ENCODE results near the gene SLC38A4.

The SLC38A4 gene

GRCh38 chr12:46830731-46831334 is 5.0 kb upstream of the SLC38A4 start:
- H3K9me3 ChIP-seq (ENCODE audit: low read depth, low read length) = no peaks in the 10 kb centered on the region
- no peak for TF ChIP-seq FOXP2 (optimal IDR thresholded peaks at IDR 0.05; ENCODE audit: control extremely low read depth, extremely low read length, insufficient read depth)
- no peak for TF ChIP-seq POLR2AphosphoS5 (IDR thresholded peaks at IDR 0.05; ENCODE audit: borderline replicate concordance, low read depth, low read length)
- TF ChIP-seq EZH2 (IDR thresholded peaks at IDR 0.05) = no peak
- no peak overlapping the region for H3K9ac ChIP-seq (ENCODE audit: insufficient read length)
- DNase-seq (ENCODE audit: low read depth, low spot score) = no peak
- H3K4me3 ChIP-seq = no peak overlapping the region
- no peaks in the 10 kb centered on the region for H3K36me3 ChIP-seq (ENCODE audit: insufficient read depth, low read length)
- no peak overlapping the region for H3K27ac ChIP-seq

- 0 out of 2 replicates have a peak, but pooled peaks cover 3% of the 10 kb centered on the region for H3K36me3 ChIP-seq (ENCODE audit: insufficient read depth, low read length)
- H3K9ac ChIP-seq (ENCODE audit: insufficient read length) = no peak overlapping the region
- no peak for DNase-seq (ENCODE audit: low read depth, low spot score)
- no peak overlapping the region for H3K4me3 ChIP-seq
- TF ChIP-seq FOXP2 (optimal IDR thresholded peaks at IDR 0.05; ENCODE audit: control extremely low read depth, extremely low read length, insufficient read depth) (no peak), POLR2AphosphoS5 (IDR thresholded peaks at IDR 0.05; ENCODE audit: borderline replicate concordance, low read depth, low read length) (no peak), EZH2 (IDR thresholded peaks at IDR 0.05) (no peak)
- H3K27ac ChIP-seq = no peak overlapping the region
- H3K9me3 ChIP-seq (ENCODE audit: low read depth, low read length) = no peaks in the 10 kb centered on the region
Measured at GRCh38 chr12:46824709-46825108, 1.1 kb downstream of the SLC38A4 start.

GRCh38 chr12:46818642-46819041 is 7.2 kb downstream of the SLC38A4 start:
- H3K4me3 ChIP-seq = no peak overlapping the region
- no peak overlapping the region for H3K9ac ChIP-seq (ENCODE audit: insufficient read length)
- TF ChIP-seq EZH2 (IDR thresholded peaks at IDR 0.05) = no peak
- H3K27ac ChIP-seq = no peak overlapping the region
- H3K36me3 ChIP-seq (ENCODE audit: insufficient read depth, low read length) = 0 out of 2 replicates have a peak, but pooled peaks cover 3% of the 10 kb centered on the region
- no peaks in the 10 kb centered on the region for H3K9me3 ChIP-seq (ENCODE audit: low read depth, low read length)
- DNase-seq (ENCODE audit: low read depth, low spot score) = no peak

- no peak overlapping the region for H3K9ac ChIP-seq (ENCODE audit: insufficient read length)
- no peak overlapping the region for H3K4me3 ChIP-seq
- TF ChIP-seq EZH2 (IDR thresholded peaks at IDR 0.05) = no peak
- no peak for TF ChIP-seq POLR2AphosphoS5 (IDR thresholded peaks at IDR 0.05; ENCODE audit: borderline replicate concordance, low read depth, low read length)
- TF ChIP-seq FOXP2 (optimal IDR thresholded peaks at IDR 0.05; ENCODE audit: control extremely low read depth, extremely low read length, insufficient read depth) = no peak
- H3K36me3 ChIP-seq (ENCODE audit: insufficient read depth, low read length) = no peaks in the 10 kb centered on the region
- H3K9me3 ChIP-seq (ENCODE audit: low read depth, low read length) = no peaks in the 10 kb centered on the region
- peak overlapping the region; percentile 19; the same call in 1 of the 2 replicates for H3K27ac ChIP-seq
- DNase-seq (ENCODE audit: low read depth, low spot score) = no peak
Measured at GRCh38 chr12:46815809-46816208, 10.0 kb downstream of the SLC38A4 start.

- H3K27ac ChIP-seq = no peak overlapping the region
- no peak for DNase-seq (ENCODE audit: low read depth, low spot score)
- H3K9me3 ChIP-seq (ENCODE audit: low read depth, low read length) = no peaks in the 10 kb centered on the region
- H3K9ac ChIP-seq (ENCODE audit: insufficient read length) = no peak overlapping the region
- H3K4me3 ChIP-seq = no peak overlapping the region
- no peaks in the 10 kb centered on the region for H3K36me3 ChIP-seq (ENCODE audit: insufficient read depth, low read length)
- no peak for TF ChIP-seq POLR2AphosphoS5 (IDR thresholded peaks at IDR 0.05; ENCODE audit: borderline replicate concordance, low read depth, low read length)
- TF ChIP-seq FOXP2 (optimal IDR thresholded peaks at IDR 0.05; ENCODE audit: control extremely low read depth, extremely low read length, insufficient read depth) = no peak
- TF ChIP-seq EZH2 (IDR thresholded peaks at IDR 0.05) = no peak
Measured at GRCh38 chr12:46814143-46814542, 11.7 kb downstream of the SLC38A4 start.

- no peaks in the 10 kb centered on the region for H3K36me3 ChIP-seq (ENCODE audit: insufficient read depth, low read length)
- H3K9ac ChIP-seq (ENCODE audit: insufficient read length) = no peak overlapping the region
- no peaks in the 10 kb centered on the region for H3K9me3 ChIP-seq (ENCODE audit: low read depth, low read length)
- no peak for TF ChIP-seq EZH2 (IDR thresholded peaks at IDR 0.05)
- no peak for TF ChIP-seq POLR2AphosphoS5 (IDR thresholded peaks at IDR 0.05; ENCODE audit: borderline replicate concordance, low read depth, low read length)
- TF ChIP-seq FOXP2 (optimal IDR thresholded peaks at IDR 0.05; ENCODE audit: control extremely low read depth, extremely low read length, insufficient read depth) = no peak
- no peak overlapping the region for H3K4me3 ChIP-seq
- no peak for DNase-seq (ENCODE audit: low read depth, low spot score)
- no peak overlapping the region for H3K27ac ChIP-seq
Measured at GRCh38 chr12:46811185-46811584, 14.6 kb downstream of the SLC38A4 start.

- no peak for TF ChIP-seq EZH2 (IDR thresholded peaks at IDR 0.05)
- TF ChIP-seq FOXP2 (optimal IDR thresholded peaks at IDR 0.05; ENCODE audit: control extremely low read depth, extremely low read length, insufficient read depth) = no peak
- TF ChIP-seq POLR2AphosphoS5 (IDR thresholded peaks at IDR 0.05; ENCODE audit: borderline replicate concordance, low read depth, low read length) = no peak
Measured at GRCh38 chr12:46808955-46809697, 16.7 kb downstream of the SLC38A4 start.

GRCh38 chr12:46808317-46808716 is 17.5 kb downstream of the SLC38A4 start:
- no peak for DNase-seq (ENCODE audit: low read depth, low spot score)
- Histone ChIP-seq H3K9ac (ENCODE audit: insufficient read length) (no peak overlapping the region), H3K36me3 (ENCODE audit: insufficient read depth, low read length) (no peaks in the 10 kb centered on the region), H3K4me3 (no peak overlapping the region), H3K27ac (no peak overlapping the region), H3K9me3 (ENCODE audit: low read depth, low read length) (no peaks in the 10 kb centered on the region)
- no peak for TF ChIP-seq EZH2 (IDR thresholded peaks at IDR 0.05)
- TF ChIP-seq FOXP2 (optimal IDR thresholded peaks at IDR 0.05; ENCODE audit: control extremely low read depth, extremely low read length, insufficient read depth) = no peak
- no peak for TF ChIP-seq POLR2AphosphoS5 (IDR thresholded peaks at IDR 0.05; ENCODE audit: borderline replicate concordance, low read depth, low read length)

More at GRCh38 chr12:46808955-46809697, 16.7 kb downstream of the SLC38A4 start:
- Histone ChIP-seq H3K4me3 (no peak overlapping the region), H3K9me3 (ENCODE audit: low read depth, low read length) (no peaks in the 10 kb centered on the region), H3K27ac (no peak overlapping the region), H3K9ac (ENCODE audit: insufficient read length) (no peak overlapping the region), H3K36me3 (ENCODE audit: insufficient read depth, low read length) (no peaks in the 10 kb centered on the region)
- no peak for DNase-seq (ENCODE audit: low read depth, low spot score)

Measured in SK-N-MC (cell line).